CD4-positive, CD25-positive, alpha-beta regulatory T cell (primary cell): Measurements from ENCODE around the gene PRKCB. TPM values are rescaled to one million over a fixed set of nuclear protein-coding genes. Genes with fewer than 3 reads are reported as not detected.

Experiments
- ATAC-seq, 2 donors: fragments of 150-1000 bp; cut with Tn5 transposase; one replicate each; pipeline ENCODE4 v1.10.0; 2021; ENCODE audit warnings: low read depth in 2 of 2, moderate number of reproducible peaks in 2 of 2, moderate library complexity in 1 of 2
- DNase-seq, 3 donors: peaks; one replicate each; pipeline versions ENCODE4 v3.0.0 to v3.0.0-alpha.2; 2012 to 2022; ENCODE audit warnings: mixed read lengths in 1 of 3
- H3K27ac ChIP-seq: one replicate; pipeline ENCODE4 v1.7.0; 2013; ENCODE audit warnings: mild to moderate bottlenecking, low read length; ENCODE audit not compliant: insufficient read depth, poor library complexity, severe bottlenecking
- H3K27me3 ChIP-seq: one replicate; pipeline ENCODE4 v1.7.0; 2013; ENCODE audit warnings: low read length; ENCODE audit not compliant: control insufficient read depth, insufficient read depth
- H3K36me3 ChIP-seq: one replicate; pipeline ENCODE4 v1.7.0; 2013; ENCODE audit warnings: mild to moderate bottlenecking, low read length, moderate library complexity; ENCODE audit not compliant: control insufficient read depth, insufficient read depth
- H3K4me1 ChIP-seq: 2 replicates; pipeline ENCODE4 v1.7.0; 2013; ENCODE audit warnings: mild to moderate bottlenecking, low read length; ENCODE audit not compliant: insufficient read depth, control insufficient read depth, poor library complexity, severe bottlenecking
- H3K4me3 ChIP-seq: one replicate; pipeline ENCODE4 v1.7.0; 2013; ENCODE audit warnings: low read depth, mild to moderate bottlenecking, low read length, moderate library complexity
- H3K9me3 ChIP-seq, 2 experiments: 1 replicate in 1 of 2; 2 replicates in 1 of 2; pipeline ENCODE4 v1.7.0; 2013; ENCODE audit warnings: low read length in 2 of 2, mild to moderate bottlenecking in 1 of 2, moderate library complexity in 1 of 2; ENCODE audit not compliant: control insufficient read depth in 2 of 2
- H3K27ac Mint-ChIP-seq, 3 donors: one replicate each; pipeline ENCODE4 v1.8.0; 2020 to 2022; ENCODE audit warnings: mild to moderate bottlenecking in 3 of 3, mixed read lengths in 3 of 3, moderate library complexity in 2 of 3
- H3K27me3 Mint-ChIP-seq: one replicate; pipeline ENCODE4 v1.8.0; 2022; ENCODE audit warnings: mild to moderate bottlenecking, mixed read lengths
- H3K36me3 Mint-ChIP-seq: one replicate; pipeline ENCODE4 v1.8.0; 2020; ENCODE audit warnings: mixed read lengths
- H3K4me1 Mint-ChIP-seq, 4 donors: one replicate each; pipeline ENCODE4 v1.8.0; 2020 to 2022; ENCODE audit warnings: mixed read lengths in 4 of 4, mild to moderate bottlenecking in 1 of 4
- H3K4me3 Mint-ChIP-seq, 4 donors: one replicate each; pipeline ENCODE4 v1.8.0; 2020 to 2022; ENCODE audit warnings: mild to moderate bottlenecking in 4 of 4, mixed read lengths in 4 of 4, moderate library complexity in 3 of 4
- H3K9me3 Mint-ChIP-seq, 7 donors: one replicate each; pipeline ENCODE4 v1.8.0; 2020 to 2022; ENCODE audit warnings: mixed read lengths in 7 of 7, mild to moderate bottlenecking in 3 of 7, moderate library complexity in 2 of 7
- polyA plus RNA-seq, 4 donors: library from polyadenylated mRNA; unstranded; fragments of 300-500 nt; fragmentation: Illumina TruSeq; gene quantifications; one replicate each; pipeline ENCODE4 v1.2.3, GENCODE V29; 2021
- total RNA-seq: library from RNA; stranded (reverse); gene quantifications from one replicate; pipeline ENCODE4 v1.2.3, GENCODE V29; 2022

The PRKCB gene
- total and polyA plus RNA-seq, 5 donors from 2014 or later: 37.4 to 83.1 (median 50.5) TPM

DNA sequence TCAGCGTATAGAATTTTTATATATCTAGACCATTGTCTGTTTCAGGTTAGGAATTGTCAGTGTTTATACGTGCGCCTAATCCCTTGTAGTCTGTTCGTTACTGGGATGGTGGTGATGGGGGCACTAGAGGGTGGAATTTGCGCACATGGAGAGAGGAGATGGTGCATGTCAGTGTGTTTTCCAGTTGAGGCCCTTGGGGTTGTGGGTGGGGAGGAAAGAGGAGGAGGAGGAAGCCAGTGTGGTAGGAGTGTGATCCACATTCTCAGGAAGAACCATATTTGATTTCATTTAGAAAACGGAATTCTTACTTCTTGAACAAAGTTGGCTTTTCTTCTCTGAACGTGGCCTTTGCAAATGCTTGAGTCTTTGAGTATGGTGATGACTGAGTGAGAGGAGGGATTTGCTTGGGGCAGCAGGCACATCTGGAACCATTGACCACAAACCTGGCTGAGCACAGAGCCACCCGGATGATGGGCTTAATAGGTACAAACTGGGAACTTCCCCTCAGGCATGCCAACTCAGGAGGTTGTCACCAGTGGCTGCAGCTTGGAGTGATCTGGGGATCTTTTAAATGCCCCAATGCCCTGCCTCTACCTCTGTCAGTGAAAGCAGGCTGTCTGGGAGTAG is 98.9 kb downstream of the PRKCB start:
- H3K27me3 Mint-ChIP-seq: no peaks in the 10 kb centered on the region
- no peaks in the 10 kb centered on the region for H3K9me3 ChIP-seq
- H3K4me1 Mint-ChIP-seq: peaks cover 10 to 64% (median 42%) of the 10 kb centered on the region in 4 donors
- no peak for DNase-seq
- H3K4me1 ChIP-seq: no peaks in the 10 kb centered on the region
- H3K4me3 Mint-ChIP-seq: peak overlapping the region in 1 of 4 donors; percentile 35
- no peak overlapping the region for H3K27ac ChIP-seq
- H3K27me3 ChIP-seq: no peaks in the 10 kb centered on the region
- no peak for ATAC-seq
- H3K36me3 ChIP-seq: no peaks in the 10 kb centered on the region
- no peak overlapping the region for H3K4me3 ChIP-seq
- peaks cover 11% of the 10 kb centered on the region for H3K36me3 Mint-ChIP-seq
- peaks cover 0 to 5% (median 1%) of the 10 kb centered on the region in 7 donors for H3K9me3 Mint-ChIP-seq
- peak overlapping the region in 1 of 3 donors; percentile 31 for H3K27ac Mint-ChIP-seq

DNA sequence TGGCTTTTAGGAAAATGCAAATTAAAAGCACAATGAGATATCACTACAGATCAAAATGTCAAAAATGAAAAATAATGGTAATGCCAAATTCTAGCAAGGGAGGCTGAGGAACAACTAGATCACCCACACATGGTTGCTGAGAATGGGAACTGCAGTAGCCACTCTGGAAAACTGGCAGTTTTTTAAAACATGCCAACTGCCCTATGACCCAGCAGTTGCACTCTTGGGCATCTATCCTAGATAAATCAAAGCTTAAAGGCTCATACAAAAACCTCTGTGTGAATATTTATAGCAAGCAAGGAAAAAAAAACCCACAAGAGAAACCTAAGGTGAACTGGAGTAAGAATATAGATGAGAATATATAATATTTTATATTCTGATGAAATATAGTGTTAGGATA is 104.3 kb downstream of the PRKCB start:
- no peaks in the 10 kb centered on the region for H3K9me3 ChIP-seq
- H3K27ac ChIP-seq: no peak overlapping the region
- Mint-ChIP-seq H3K27ac (no peak overlapping the region), H3K4me1 (peaks cover 18 to 66% (median 33%) of the 10 kb centered on the region in 4 donors), H3K9me3 (peaks cover 0 to 2% (median 0%) of the 10 kb centered on the region in 7 donors), H3K4me3 (no peak overlapping the region), H3K36me3 (no peaks in the 10 kb centered on the region), H3K27me3 (no peaks in the 10 kb centered on the region)
- H3K4me1 ChIP-seq: no peaks in the 10 kb centered on the region
- H3K4me3 ChIP-seq: no peak overlapping the region
- no peaks in the 10 kb centered on the region for H3K36me3 ChIP-seq
- ATAC-seq (no peak), DNase-seq (no peak)
- no peaks in the 10 kb centered on the region for H3K27me3 ChIP-seq

DNA sequence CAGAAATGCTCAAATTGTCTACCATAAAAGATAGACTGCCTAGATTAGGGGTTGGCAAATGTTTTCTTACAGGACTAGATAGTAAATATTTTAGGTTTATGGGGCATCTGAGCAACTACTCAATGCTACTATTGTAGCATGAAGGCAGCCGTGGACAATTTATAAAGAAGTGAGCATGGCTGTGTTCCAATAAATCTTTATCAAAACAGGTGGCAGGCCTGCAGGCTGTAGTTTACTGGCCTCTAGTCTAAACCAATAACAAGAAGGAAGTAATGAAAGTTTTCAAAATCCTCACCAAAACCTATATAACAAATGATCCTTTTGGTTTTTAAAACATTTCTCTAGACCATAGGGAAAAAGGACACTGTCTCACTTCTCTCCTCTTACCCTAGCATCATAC is 105.2 kb downstream of the PRKCB start:
- Histone ChIP-seq H3K4me1 (no peaks in the 10 kb centered on the region), H3K9me3 (no peaks in the 10 kb centered on the region), H3K4me3 (no peak overlapping the region), H3K27ac (no peak overlapping the region), H3K36me3 (no peaks in the 10 kb centered on the region), H3K27me3 (no peaks in the 10 kb centered on the region)
- Mint-ChIP-seq H3K9me3 (peaks cover 0 to 1% (median 0%) of the 10 kb centered on the region in 7 donors), H3K4me3 (no peak overlapping the region), H3K27me3 (no peaks in the 10 kb centered on the region), H3K36me3 (no peaks in the 10 kb centered on the region), H3K4me1 (peaks cover 22 to 68% (median 33%) of the 10 kb centered on the region in 4 donors), H3K27ac (peak overlapping the region in 1 of 3 donors; percentile 10)
- ATAC-seq (no peak), DNase-seq (no peak)

DNA sequence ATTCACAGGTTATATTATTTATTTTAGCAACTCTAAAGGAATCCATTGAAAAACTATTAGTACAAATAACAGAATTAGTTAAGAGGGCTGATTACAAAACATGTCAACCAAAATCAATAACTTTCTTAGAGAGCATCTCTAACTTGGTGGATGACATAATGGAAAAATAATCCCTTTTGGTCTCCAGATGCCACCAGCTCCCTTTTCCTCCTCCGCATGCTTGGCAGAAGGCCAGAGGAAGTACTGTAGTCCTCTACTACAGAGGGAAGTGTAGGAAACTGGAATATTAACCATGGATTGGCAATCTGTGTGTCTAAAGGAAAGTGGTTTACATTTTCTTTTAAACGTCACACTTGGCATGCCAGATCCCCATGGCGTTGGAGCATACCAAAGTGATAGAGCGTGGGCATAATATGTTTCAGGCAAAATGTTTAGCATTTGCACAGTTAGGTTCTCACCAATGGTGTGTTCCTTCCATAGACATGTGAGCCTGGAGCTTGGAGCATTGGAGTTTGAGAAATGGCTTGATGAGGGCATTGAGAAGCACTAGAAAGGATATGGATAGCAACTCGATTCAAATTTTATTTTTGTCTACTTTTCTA is 106.3 kb downstream of the PRKCB start:
- peak overlapping the region in 1 of 3 donors; percentile 61 for H3K27ac Mint-ChIP-seq
- no peak for ATAC-seq
- DNase-seq: no peak
- no peaks in the 10 kb centered on the region for H3K27me3 Mint-ChIP-seq
- H3K9me3 Mint-ChIP-seq: peaks cover 0 to 1% (median 0%) of the 10 kb centered on the region in 7 donors
- no peaks in the 10 kb centered on the region for H3K36me3 ChIP-seq
- no peaks in the 10 kb centered on the region for H3K27me3 ChIP-seq
- peaks cover 23 to 72% (median 37%) of the 10 kb centered on the region in 4 donors for H3K4me1 Mint-ChIP-seq
- no peak overlapping the region for H3K4me3 Mint-ChIP-seq
- no peaks in the 10 kb centered on the region for H3K36me3 Mint-ChIP-seq
- peaks cover 1% of the 10 kb centered on the region for H3K4me1 ChIP-seq
- no peaks in the 10 kb centered on the region for H3K9me3 ChIP-seq
- no peak overlapping the region for H3K4me3 ChIP-seq
- no peak overlapping the region for H3K27ac ChIP-seq

DNA sequence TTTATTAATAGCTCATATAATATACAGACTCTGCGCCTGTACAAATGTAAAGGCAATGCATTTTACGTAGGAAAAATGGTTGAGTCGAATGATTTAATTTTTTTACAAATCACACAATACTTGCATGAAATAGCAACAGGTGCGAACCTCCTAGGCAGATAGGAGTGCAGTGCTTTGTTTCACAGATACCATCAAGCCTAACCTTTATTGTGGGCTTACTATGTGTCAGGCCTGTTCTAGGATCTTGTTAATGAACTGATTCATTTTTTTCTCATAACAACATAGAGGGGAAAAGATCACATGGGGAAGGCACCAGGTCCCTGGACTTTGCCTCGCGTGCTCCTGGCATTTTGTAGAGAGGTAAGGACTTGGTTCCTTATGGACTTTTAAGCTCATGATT is 107.8 kb downstream of the PRKCB start:
- H3K36me3 Mint-ChIP-seq: no peaks in the 10 kb centered on the region
- DNase-seq: no peak
- no peak overlapping the region for H3K4me3 ChIP-seq
- peak overlapping the region in 2 of 3 donors; percentile 35 to 69 for H3K27ac Mint-ChIP-seq
- peaks cover 12 to 77% (median 48%) of the 10 kb centered on the region in 4 donors for H3K4me1 Mint-ChIP-seq
- H3K27me3 ChIP-seq: no peaks in the 10 kb centered on the region
- no peaks in the 10 kb centered on the region for H3K9me3 ChIP-seq
- no peak for ATAC-seq
- no peak overlapping the region for H3K27ac ChIP-seq
- H3K27me3 Mint-ChIP-seq: no peaks in the 10 kb centered on the region
- H3K4me3 Mint-ChIP-seq: no peak overlapping the region
- H3K4me1 ChIP-seq: peaks cover 17% of the 10 kb centered on the region
- H3K9me3 Mint-ChIP-seq: peaks cover 0 to 1% (median 0%) of the 10 kb centered on the region in 7 donors
- H3K36me3 ChIP-seq: no peaks in the 10 kb centered on the region

DNA sequence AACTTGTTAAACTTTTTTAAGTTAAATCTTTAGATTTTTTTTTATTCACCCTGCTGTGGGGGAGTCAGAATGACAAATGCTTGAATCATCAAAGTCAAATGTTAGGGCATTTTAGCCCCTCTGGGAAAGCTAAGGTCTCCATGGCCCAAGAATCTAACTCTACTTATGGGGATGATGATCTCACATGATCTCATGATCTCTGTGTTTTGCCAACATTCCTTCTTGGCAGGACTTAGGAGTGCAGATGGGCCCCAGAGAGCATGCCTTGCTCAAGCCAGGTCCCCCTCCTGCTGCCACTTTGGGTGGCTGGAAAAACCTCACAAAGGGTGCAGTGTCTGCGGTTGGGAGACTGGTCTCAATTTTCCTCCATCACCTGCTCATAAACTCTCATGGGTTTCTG is 108.6 kb downstream of the PRKCB start:
- Histone ChIP-seq H3K27ac (no peak overlapping the region), H3K27me3 (no peaks in the 10 kb centered on the region), H3K9me3 (no peaks in the 10 kb centered on the region), H3K4me3 (no peak overlapping the region), H3K4me1 (peaks cover 24% of the 10 kb centered on the region), H3K36me3 (no peaks in the 10 kb centered on the region)
- Mint-ChIP-seq H3K4me1 (peaks cover 14 to 85% (median 54%) of the 10 kb centered on the region in 4 donors), H3K4me3 (no peak overlapping the region), H3K9me3 (peaks cover 0 to 1% (median 0%) of the 10 kb centered on the region in 7 donors), H3K27ac (peak overlapping the region in 2 of 3 donors; percentile 83 to 92), H3K36me3 (no peaks in the 10 kb centered on the region), H3K27me3 (no peaks in the 10 kb centered on the region)
- DNase-seq (no peak), ATAC-seq (no peak)

DNA sequence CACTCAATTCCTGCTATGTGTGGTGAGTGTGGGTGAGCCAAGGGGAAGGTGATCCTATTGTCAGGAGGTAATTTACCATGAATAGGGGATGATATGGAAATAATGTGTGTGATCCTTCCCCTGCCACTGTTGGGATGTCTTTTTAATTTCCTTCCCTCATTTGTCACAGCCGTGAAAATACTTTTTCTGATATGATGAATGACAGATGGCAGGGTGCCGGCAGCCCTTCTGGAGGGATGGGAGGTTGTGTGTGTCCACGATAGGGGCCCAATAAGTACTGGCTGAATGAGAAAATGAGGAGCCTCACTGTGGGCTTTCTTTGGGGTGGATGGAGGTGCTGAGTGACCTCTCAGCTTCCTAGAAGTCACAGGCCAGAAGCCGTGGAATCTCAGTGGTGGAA is 109.5 kb downstream of the PRKCB start:
- Mint-ChIP-seq H3K27me3 (no peaks in the 10 kb centered on the region), H3K4me3 (no peak overlapping the region), H3K27ac (peak overlapping the region; percentile 83 to 92 (median 92)), H3K36me3 (no peaks in the 10 kb centered on the region), H3K9me3 (no peaks in the 10 kb centered on the region), H3K4me1 (peaks cover 21 to 89% (median 58%) of the 10 kb centered on the region in 4 donors)
- no peaks in the 10 kb centered on the region for H3K27me3 ChIP-seq
- H3K4me1 ChIP-seq: peaks cover 33% of the 10 kb centered on the region
- no peaks in the 10 kb centered on the region for H3K36me3 ChIP-seq
- ATAC-seq: no peak
- H3K9me3 ChIP-seq: no peaks in the 10 kb centered on the region
- H3K4me3 ChIP-seq: no peak overlapping the region
- no peak for DNase-seq
- no peak overlapping the region for H3K27ac ChIP-seq
